OCI-LY7 (cell line): ENCODE data around the gene TMEM119. TPM values are rescaled to one million over a fixed set of nuclear protein-coding genes. Genes with fewer than 3 reads are reported as not detected.

Experiments used
- BruUV-seq: library from RNA; stranded (reverse); fragments of 400-500 nt; replicated peaks from 2 replicates; lab custom pipeline; 2021; lab: Mats Ljungman, UMichigan
- CTCF ChIA-PET: fragments of 300-600 bp; sonication (Branson Sonifier 250); formaldehyde crosslinking; loops from one replicate; lab custom pipeline; 2022; ENCODE audit warnings: antibody characterized with exemption; ENCODE audit not compliant: unreplicated experiment; lab: Charles Lee
- POLR2A ChIA-PET: fragments of 300-600 bp; sonication (Branson Sonifier 250); formaldehyde crosslinking; loops from one replicate; lab custom pipeline; 2022; ENCODE audit warnings: antibody characterized with exemption; lab: Charles Lee
- DNase-seq: peaks from one replicate; pipeline ENCODE4 v3.0.0-alpha.2; 2015; ENCODE audit warnings: low spot score
- H2AFZ ChIP-seq: fragments of 200-600 bp; sonication (generic), shearing (Covaris generic); 2 replicates; pipeline ENCODE4 v1.6.1; 2014; ENCODE audit warnings: mild to moderate bottlenecking, antibody characterized with exemption, low read length, moderate library complexity
- H3K27ac ChIP-seq: fragments of 200-600 bp; sonication (generic); 2 replicates; pipeline ENCODE4 v1.5.1; 2014; ENCODE audit warnings: mixed run types, low read depth, mild to moderate bottlenecking, moderate library complexity, low read length, inconsistent platforms; ENCODE audit not compliant: poor library complexity, severe bottlenecking
- H3K36me3 ChIP-seq: fragments of 200-600 bp; sonication (generic); 2 replicates; pipeline ENCODE4 v1.6.1; 2014; ENCODE audit warnings: mild to moderate bottlenecking, antibody characterized with exemption, low read length, moderate library complexity, mixed read lengths; ENCODE audit not compliant: insufficient read depth
- H3K4me1 ChIP-seq: fragments of 200-600 bp; sonication (generic); 2 replicates; pipeline ENCODE4 v1.5.1; 2014; ENCODE audit warnings: mild to moderate bottlenecking, low read length; ENCODE audit not compliant: insufficient read depth, poor library complexity, severe bottlenecking
- H3K4me2 ChIP-seq: fragments of 200-600 bp; sonication (generic); 2 replicates; pipeline ENCODE4 v1.6.1; 2014; ENCODE audit warnings: mild to moderate bottlenecking, low read length
- H3K4me3 ChIP-seq: fragments of 200-600 bp; sonication (generic); 2 replicates; pipeline ENCODE4 v1.5.1; 2014; ENCODE audit warnings: mild to moderate bottlenecking, low read depth, low read length; ENCODE audit not compliant: poor library complexity, severe bottlenecking
- H3K79me2 ChIP-seq: fragments of 200-600 bp; sonication (generic); 2 replicates; pipeline ENCODE4 v1.6.1; 2016; ENCODE audit warnings: low read depth, mild to moderate bottlenecking, low read length, moderate library complexity, mixed read lengths; ENCODE audit not compliant: insufficient read depth
- H3K9me2 ChIP-seq: fragments of 200-600 bp; sonication (generic); 2 replicates; pipeline ENCODE4 v1.6.1; 2016; ENCODE audit warnings: mild to moderate bottlenecking, low read length, mixed read lengths; ENCODE audit not compliant: insufficient read depth
- H3K9me3 ChIP-seq: fragments of 200-600 bp; sonication (generic); 2 replicates; pipeline ENCODE4 v1.6.1; 2014; ENCODE audit warnings: mild to moderate bottlenecking, mixed run types, low read length, mixed read lengths
- H4K20me1 ChIP-seq: fragments of 200-600 bp; sonication (generic); 2 replicates; pipeline ENCODE4 v1.6.1; 2014; ENCODE audit warnings: mild to moderate bottlenecking, antibody characterized with exemption, low read length, moderate library complexity, mixed read lengths; ENCODE audit not compliant: insufficient read depth
- EZH2phosphoT487 ChIP-seq: fragments of 200-600 bp; sonication (generic); IDR thresholded peaks from 2 replicates; pipeline ENCODE4 v1.6.1; 2018; ENCODE audit warnings: low read depth, borderline replicate concordance, mild to moderate bottlenecking, mixed run types, antibody characterized with exemption, low read length, moderate library complexity, mixed read lengths
- intact Hi-C: fragments of 100-400 bp; cut with micrococcal nuclease; formaldehyde crosslinking; loops from one replicate; pipeline ENCODE4 v1.10.0; 2022; ENCODE audit not compliant: unreplicated experiment
- total RNA-seq, 2 experiments: library from RNA; depleted of rRNA in 1 of 2; stranded (reverse); fragments of >200 nt in 1 of 2; shearing (Covaris generic) in 1 of 2; gene quantifications; 2 replicates each; pipeline ENCODE4 v1.2.3, GENCODE V29; 2014 to 2022
- TF ChIP-seq, protein P1 (sequence below): fragments of 200-600 bp; sonication (generic); conservative IDR thresholded peaks from 2 replicates; pipeline ENCODE4 v1.5.1; 2014; ENCODE audit warnings: mild to moderate bottlenecking, antibody characterized with exemption, low read length, moderate library complexity, mixed read lengths

The TMEM119 gene
- total RNA-seq, 2 experiments from 2014 or later: not detected

DNA sequence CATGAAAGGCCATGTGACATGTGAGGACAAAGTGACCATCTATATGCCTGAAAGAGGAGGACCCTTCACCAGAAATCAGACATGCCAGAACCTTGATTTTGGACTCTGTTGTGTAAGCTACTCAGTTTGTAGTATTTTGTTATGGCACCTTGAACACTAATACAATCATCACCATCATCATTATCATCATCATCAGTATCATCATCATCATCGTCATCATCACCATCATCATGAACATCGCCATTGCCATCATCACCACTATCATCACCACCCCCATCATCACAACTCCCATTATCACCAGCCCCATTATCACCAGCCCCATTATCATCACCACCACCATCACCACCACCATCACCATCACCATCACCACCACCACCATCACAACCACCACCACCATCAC, 19.6 kb downstream of the TMEM119 start:
- Histone ChIP-seq H3K79me2 (no peaks in the 10 kb centered on the region), H3K9me2 (no peaks in the 10 kb centered on the region), H3K4me1 (peaks cover 22% of the 10 kb centered on the region), H3K4me2 (no peak overlapping the region), H3K36me3 (no peaks in the 10 kb centered on the region), H3K27ac (no peak overlapping the region), H4K20me1 (no peaks in the 10 kb centered on the region), H2AFZ (no peak overlapping the region), H3K9me3 (no peaks in the 10 kb centered on the region), H3K4me3 (no peak overlapping the region)
- BruUV-seq: no TSS peak
- intact Hi-C loops: no loop called here
- ChIA-PET POLR2A (interaction anchor here (0.6 kb wide), 1 partner anchor 57 kb away, joined by 3 read pairs; no protein-coding TSS in a partner anchor), CTCF (no interaction called here)
- no peak for DNase-seq
- TF ChIP-seq EZH2phosphoT487: no peak
- TF ChIP-seq, protein P1, sequence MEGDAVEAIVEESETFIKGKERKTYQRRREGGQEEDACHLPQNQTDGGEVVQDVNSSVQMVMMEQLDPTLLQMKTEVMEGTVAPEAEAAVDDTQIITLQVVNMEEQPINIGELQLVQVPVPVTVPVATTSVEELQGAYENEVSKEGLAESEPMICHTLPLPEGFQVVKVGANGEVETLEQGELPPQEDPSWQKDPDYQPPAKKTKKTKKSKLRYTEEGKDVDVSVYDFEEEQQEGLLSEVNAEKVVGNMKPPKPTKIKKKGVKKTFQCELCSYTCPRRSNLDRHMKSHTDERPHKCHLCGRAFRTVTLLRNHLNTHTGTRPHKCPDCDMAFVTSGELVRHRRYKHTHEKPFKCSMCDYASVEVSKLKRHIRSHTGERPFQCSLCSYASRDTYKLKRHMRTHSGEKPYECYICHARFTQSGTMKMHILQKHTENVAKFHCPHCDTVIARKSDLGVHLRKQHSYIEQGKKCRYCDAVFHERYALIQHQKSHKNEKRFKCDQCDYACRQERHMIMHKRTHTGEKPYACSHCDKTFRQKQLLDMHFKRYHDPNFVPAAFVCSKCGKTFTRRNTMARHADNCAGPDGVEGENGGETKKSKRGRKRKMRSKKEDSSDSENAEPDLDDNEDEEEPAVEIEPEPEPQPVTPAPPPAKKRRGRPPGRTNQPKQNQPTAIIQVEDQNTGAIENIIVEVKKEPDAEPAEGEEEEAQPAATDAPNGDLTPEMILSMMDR: no peak

DNA sequence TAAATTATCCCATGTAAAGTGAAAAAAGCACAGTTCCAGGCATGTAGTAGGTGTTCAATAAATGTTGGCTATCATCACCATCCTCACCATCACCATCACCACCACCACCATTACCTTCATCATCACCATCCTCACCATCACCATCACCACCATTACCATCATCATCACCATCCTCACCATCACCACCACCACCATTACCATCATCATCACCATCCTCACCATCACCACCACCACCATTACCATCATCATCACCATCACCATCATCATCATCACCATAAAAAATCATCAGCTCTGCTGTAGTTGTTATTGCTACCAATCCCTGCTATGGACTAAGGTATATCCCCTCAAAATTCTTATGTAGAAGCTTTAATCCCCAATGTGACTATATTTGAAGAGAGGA, 20.4 kb downstream of the TMEM119 start:
- Histone ChIP-seq H3K27ac (no peak overlapping the region), H3K9me2 (no peaks in the 10 kb centered on the region), H3K4me2 (no peak overlapping the region), H3K79me2 (no peaks in the 10 kb centered on the region), H3K9me3 (no peaks in the 10 kb centered on the region), H3K4me3 (no peak overlapping the region), H4K20me1 (no peaks in the 10 kb centered on the region), H3K4me1 (peaks cover 30% of the 10 kb centered on the region), H2AFZ (no peak overlapping the region), H3K36me3 (no peaks in the 10 kb centered on the region)
- no peak for DNase-seq
- BruUV-seq: no TSS peak
- POLR2A ChIA-PET: interaction anchor here (0.6 to 1.3 kb wide), 4 partner anchors 8 to 49 kb away, joined by 3 to 6 read pairs (median 4); no protein-coding TSS in a partner anchor
- no peak for TF ChIP-seq EZH2phosphoT487
- TF ChIP-seq, protein P1: no peak
- intact Hi-C loops: no loop called here
- CTCF ChIA-PET: interaction anchor here (0.6 to 0.7 kb wide), 2 partner anchors 9 to 32 kb away, joined by 3 to 6 read pairs; no protein-coding TSS in a partner anchor

- POLR2A ChIA-PET: interaction anchor here (0.5 to 1.3 kb wide), 4 partner anchors 8 to 354 kb away, joined by 3 to 5 read pairs (median 3); no protein-coding TSS in a partner anchor
- intact Hi-C loops: no loop called here
- Histone ChIP-seq H2AFZ (no peak overlapping the region), H3K79me2 (no peaks in the 10 kb centered on the region), H3K36me3 (no peaks in the 10 kb centered on the region), H3K9me3 (no peaks in the 10 kb centered on the region), H3K4me3 (no peak overlapping the region), H3K4me1 (peaks cover 37% of the 10 kb centered on the region), H4K20me1 (no peaks in the 10 kb centered on the region), H3K4me2 (no peak overlapping the region), H3K9me2 (no peaks in the 10 kb centered on the region), H3K27ac (no peak overlapping the region)
- TF ChIP-seq, protein P1: no peak
- no peak for TF ChIP-seq EZH2phosphoT487
- CTCF ChIA-PET: interaction anchor here (0.5 kb wide), 1 partner anchor 9 kb away, joined by 3 read pairs; no protein-coding TSS in a partner anchor
- BruUV-seq: no TSS peak
- DNase-seq: no peak
These were observed 21.1 kb downstream of the TMEM119 start for GRCh38 chr12:108576660-108577234.
